TTC549 (cell line): ENCODE measurements around the gene PDCL3.

Source experiments
- FAIRE-seq: peaks from 2 replicates; lab custom pipeline; 2012; peaks lifted over from hg19 to GRCh38; lab: Jason Lieb, UNC

The PDCL3 gene

DNA sequence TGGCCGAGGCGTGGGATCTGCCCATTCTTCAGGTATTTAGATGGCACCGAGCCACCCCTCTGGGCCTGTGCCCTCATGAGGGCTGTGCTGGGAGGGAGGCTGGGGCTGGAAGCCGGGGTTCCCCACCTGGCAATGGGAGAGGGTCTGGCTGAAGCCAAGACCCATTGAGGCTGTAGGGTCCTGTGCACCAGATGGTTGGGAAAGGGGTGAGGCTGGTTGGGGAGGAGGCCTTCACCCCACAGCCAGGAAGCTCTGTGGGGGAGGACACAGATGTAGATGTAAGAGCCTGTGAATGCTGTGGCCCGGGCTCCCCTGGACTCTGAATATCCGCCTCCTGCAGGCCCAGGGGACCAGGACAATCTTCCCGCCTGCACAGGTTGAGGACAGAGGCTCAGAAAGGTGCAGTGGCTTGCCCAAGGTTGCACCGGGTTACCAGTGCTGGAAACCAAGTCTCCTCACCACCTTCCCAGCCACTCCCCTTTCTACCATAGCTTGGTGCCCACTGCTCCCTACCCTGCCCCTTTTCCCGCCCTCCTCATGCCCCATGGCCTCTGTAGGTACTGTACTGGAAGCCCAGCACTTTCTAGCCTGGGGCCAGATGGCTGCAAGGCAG lies 49.7 kb downstream of the PDCL3 start:
- no peak for FAIRE-seq

GRCh38 chr2:100613719-100614118 lies 50.9 kb downstream of the PDCL3 start:
- FAIRE-seq, result no peak

GRCh38 chr2:100614455-100615000 lies 51.7 kb downstream of the PDCL3 start:
- FAIRE-seq, result no peak

GRCh38 chr2:100615471-100615870 lies 52.7 kb downstream of the PDCL3 start:
- no peak for FAIRE-seq

DNA sequence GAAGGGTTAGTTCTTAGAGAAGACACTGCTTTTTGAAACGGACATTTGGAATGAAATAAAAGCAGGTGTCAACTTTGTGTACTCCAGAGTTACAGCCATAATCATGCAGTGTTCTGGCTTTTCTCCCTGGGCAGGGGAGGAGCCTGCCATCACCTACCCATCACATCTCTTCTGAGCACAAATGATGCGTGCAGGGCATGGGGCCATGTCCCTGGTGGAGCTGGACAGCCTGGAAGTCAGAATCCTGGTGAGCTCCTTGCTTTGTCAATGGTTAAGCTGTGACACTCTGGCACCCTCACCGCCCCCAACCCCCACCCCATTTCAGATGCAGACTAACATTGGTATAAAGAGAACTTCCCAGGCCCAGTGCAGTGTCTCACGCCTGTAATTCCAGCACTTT lies 53.1 kb downstream of the PDCL3 start:
- no peak for FAIRE-seq

GRCh38 chr2:100616841-100617390 lies 54.1 kb downstream of the PDCL3 start:
- FAIRE-seq, result no peak

GRCh38 chr2:100619951-100620350 lies 57.2 kb downstream of the PDCL3 start:
- no peak for FAIRE-seq

- FAIRE-seq, result no peak
Observed at GRCh38 chr2:100620481-100620880, 57.7 kb downstream of the PDCL3 start.

DNA sequence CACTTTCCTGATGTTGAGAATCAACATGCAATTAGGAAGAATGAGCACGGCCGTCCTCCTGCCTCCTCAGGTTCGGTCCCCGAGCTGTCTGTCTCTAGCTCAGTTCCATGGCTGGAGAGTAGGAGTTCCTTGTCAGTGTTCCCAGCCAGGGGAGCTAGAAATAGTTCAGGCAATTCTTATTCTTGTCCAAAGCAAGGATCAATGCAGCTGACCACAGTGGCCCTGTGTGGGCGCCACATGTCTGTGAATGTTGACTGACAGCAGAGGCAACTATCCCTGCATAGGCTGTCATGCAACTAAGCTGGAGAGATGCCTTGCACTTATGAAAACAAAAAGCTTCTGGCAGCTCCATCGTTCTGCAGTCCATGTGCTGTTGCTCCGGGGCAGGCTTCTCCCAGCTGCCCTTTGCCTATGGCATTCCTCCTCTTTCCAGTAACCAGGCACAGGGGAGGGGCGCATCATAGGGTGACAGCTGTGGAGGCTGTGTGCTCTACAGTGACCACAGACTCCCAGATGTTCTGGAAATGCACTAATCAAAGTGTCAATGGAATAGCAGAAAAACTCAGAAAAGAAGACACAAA lies 58.7 kb downstream of the PDCL3 start:
- no peak for FAIRE-seq

DNA sequence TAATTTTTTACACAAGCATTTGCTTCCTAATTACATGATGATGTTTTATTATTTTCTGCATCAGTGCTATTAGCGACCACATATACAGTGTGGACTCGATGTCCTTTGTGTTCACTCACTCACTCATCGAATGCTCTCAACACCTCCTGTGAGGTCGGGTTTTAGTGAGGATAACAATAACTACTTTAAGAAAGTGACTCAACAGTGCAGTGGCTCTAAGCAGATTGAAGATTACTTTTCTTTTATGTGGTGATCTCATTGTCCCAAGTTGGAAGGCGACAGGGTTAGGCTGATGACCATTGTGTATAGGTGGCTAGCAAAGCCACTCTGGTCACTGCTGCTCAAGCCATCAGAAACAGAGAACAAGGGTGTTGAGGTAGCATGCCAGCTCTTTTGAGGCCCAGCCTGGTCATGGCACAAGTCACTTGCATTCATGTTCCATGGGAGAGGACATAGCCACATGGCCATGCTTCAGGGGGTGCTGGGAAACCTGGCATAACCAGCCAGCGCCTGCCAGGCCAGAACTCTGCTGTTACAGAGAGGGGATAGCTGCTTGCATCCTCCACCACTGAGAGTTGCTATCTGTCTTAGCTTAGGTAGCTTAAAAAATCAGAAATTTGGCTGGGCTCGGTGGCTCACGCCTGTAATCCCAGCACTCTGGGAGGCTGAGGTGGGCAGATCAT lies 60.4 kb downstream of the PDCL3 start:
- FAIRE-seq, result no peak

GRCh38 chr2:100623930-100624329 lies 61.1 kb downstream of the PDCL3 start:
- no peak for FAIRE-seq

DNA sequence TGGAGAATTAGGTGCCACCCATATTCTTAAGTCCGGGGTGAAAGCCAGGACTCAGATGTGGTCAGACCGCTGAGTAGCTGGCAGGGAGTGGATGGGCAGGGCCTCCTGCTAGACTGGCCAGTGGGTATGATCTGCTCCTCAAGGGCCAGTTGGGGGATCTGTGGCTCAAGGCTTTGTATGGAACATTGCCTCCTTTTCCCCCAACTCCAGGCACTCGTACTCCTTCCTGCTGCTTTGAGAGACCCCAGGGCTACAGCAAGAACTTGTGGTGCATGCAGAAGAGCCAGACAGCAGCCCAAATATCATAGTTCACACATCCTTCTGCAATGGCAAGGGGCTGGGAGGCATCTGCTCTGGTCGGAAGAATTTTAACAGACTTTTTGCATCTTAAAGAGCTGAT lies 61.7 kb downstream of the PDCL3 start:
- no peak for FAIRE-seq

- no peak for FAIRE-seq
Observed at GRCh38 chr2:100625717-100626116, 62.9 kb downstream of the PDCL3 start.
